Heart left ventricle (tissue), 16 donors: Measurements from ENCODE around the gene E2F3. TPM values are rescaled to one million over a fixed set of nuclear protein-coding genes. Genes with fewer than 3 reads are reported as not detected.

ENCODE experiments used
- ATAC-seq, 4 donors: fragments of 200-7000 bp; cut with Tn5 transposase; one replicate each; pipeline ENCODE4 v1.9.1; 2020 to 2022; ENCODE audit warnings: moderate library complexity in 4 of 4, mild to moderate bottlenecking in 3 of 4, moderate number of reproducible peaks in 1 of 4
- DNase-seq, 5 donors: peaks; one replicate each; pipeline ENCODE4 v3.0.0-alpha.2; 2020
- H3K27ac ChIP-seq, 12 donors: fragments of 200-600 bp; sonication (generic) in 4 of 12; one replicate each; pipeline versions ENCODE4 v1.5.0 to v1.8.0; 2016 to 2022; ENCODE audit warnings: mild to moderate bottlenecking in 2 of 12
- H3K27me3 ChIP-seq, 9 donors: fragments of 200-600 bp; sonication (generic) in 2 of 9; one replicate each; pipeline versions ENCODE4 v1.5.1 to v1.8.0; 2016 to 2022; ENCODE audit warnings: mild to moderate bottlenecking in 3 of 9
- H3K36me3 ChIP-seq, 9 donors: fragments of 200-600 bp; sonication (generic) in 2 of 9; one replicate each; pipeline versions ENCODE4 v1.5.0 to v1.8.0; 2018 to 2022; ENCODE audit warnings: mild to moderate bottlenecking in 2 of 9
- H3K4me1 ChIP-seq, 12 donors: fragments of 200-600 bp; sonication (generic) in 4 of 12; one replicate each; pipeline versions ENCODE4 v1.5.0 to v1.8.0; 2016 to 2022; ENCODE audit warnings: mild to moderate bottlenecking in 3 of 12
- H3K4me3 ChIP-seq, 12 donors: fragments of 200-600 bp; sonication (generic) in 4 of 12; one replicate each; pipeline versions ENCODE4 v1.5.0 to v1.8.0; 2017 to 2022; ENCODE audit warnings: mild to moderate bottlenecking in 9 of 12, moderate library complexity in 4 of 12
- H3K9me3 ChIP-seq, 12 donors: fragments of 200-600 bp; sonication (generic) in 4 of 12; one replicate each; pipeline versions ENCODE4 v1.5.0 to v1.8.0; 2016 to 2022; ENCODE audit warnings: mild to moderate bottlenecking in 1 of 12
- CTCF ChIP-seq, 12 donors: fragments of 200-600 bp; sonication (generic) in 4 of 12; IDR thresholded peaks; one replicate each; pipeline versions ENCODE4 v1.5.0 to v1.8.0; 2018 to 2022; ENCODE audit warnings: antibody characterized with exemption in 12 of 12, mild to moderate bottlenecking in 5 of 12
- POLR2A ChIP-seq, 2 donors: fragments of 450-650 bp; IDR thresholded peaks; one replicate each; pipeline ENCODE4 v1.6.1; 2017; ENCODE audit warnings: antibody characterized with exemption in 2 of 2, mild to moderate bottlenecking in 2 of 2, moderate library complexity in 2 of 2
- WGBS, 4 donors: extraction: QIAGEN DNeasy Blood & Tissue Kit in 2 of 4; methylation state at CpG; one replicate each; pipeline versions ENCODE4 v1.1.5 to v1.1.7; 2013 to 2018; 5-methylcytosine and 5-hydroxymethylcytosine counted together
- intact Hi-C, 10 donors: fragments of 100-400 bp; cut with DNase I; formaldehyde crosslinking; loops; one replicate each; pipeline versions ENCODE4 v1.11.1 to v1.14.2; 2022
- polyA plus RNA-seq, 2 donors: library from polyadenylated mRNA; stranded (reverse); fragments of 200-250 nt; gene quantifications; one replicate each; pipeline ENCODE4 v1.2.3, GENCODE V29; 2013
- total RNA-seq, 9 donors: library from RNA; depleted of rRNA in 2 of 9; stranded (reverse); fragments of >200 nt in 2 of 9; fragmentation: NEBNext Ultra II Directional in 3 of 9; extraction: Animal tissue kit (Norgen Biotek cat#: 25700) in 3 of 9; gene quantifications; one replicate each; pipeline versions ENCODE4 v1.1.0 to v1.2.4, GENCODE V29; 2016 to 2023
- donor health status: ischemic (EF 13 %, LVEDD 7.1; RV severe dilation, severe dysfunction).
- donor health status: healthy with polysubstance abuse.
- donor health status: DM: no; HTN: yes; CAD: no.
- donor health status: DM: no; HTN: no; CAD: no.
- donor health status: ischemic (EF 25% LVEDD 6.9; RV normal size, moderate dysfunction).
- donor health status: ischemic (EF 25% LVEDD 5.7; RV mildly dilated, moderate dysfunction).
- donor health status: healthy.
- donor health status: DM: yes; HTN: yes; CAD: no.
- donor health status: ischemic (EF 35%, LVEDD 5.7; RV mildly dilated, moderate dysfunction).
- donor health status: nonischemic (EF 11% LVEDD 7.7; RV severe dilation, severe dysfunction).
- donor health status: DM: yes; HTN: yes; CAD: no.
- donor health status: PGD.
- donor health status: ischemic (EF 29% LVEDD 5.4; RV normal size, mild dysfunction).
- donor health status: nonischemic (EF 23%, LVEDD 6.1; RV moderate dilation, normal function).

Gene E2F3
- total and polyA plus RNA-seq, 11 donors, result 2.7 to 13.8 (median 6.7) TPM

GRCh38 chr6:20447581-20448132, 46.0 kb downstream of the E2F3 start:
- WGBS, 4 donors, result 54 to 61% (median 58%) methylated on average over 4 of the region's 4 CpGs
- DNase-seq (no peak), ATAC-seq (no peak)
- intact Hi-C loops, result no loop called here
- TF ChIP-seq CTCF (IDR thresholded peaks at IDR 0.05) (no peak), POLR2A (IDR thresholded peaks at IDR 0.05) (no peak)
- Histone ChIP-seq H3K27ac (no peak overlapping the region), H3K27me3 (no peaks in the 10 kb centered on the region), H3K36me3 (no peaks in the 10 kb centered on the region), H3K4me1 (peaks cover 0 to 31% (median 3%) of the 10 kb centered on the region in 12 donors), H3K9me3 (peaks cover 0 to 7% (median 0%) of the 10 kb centered on the region in 12 donors), H3K4me3 (no peak overlapping the region)

- WGBS, 4 donors, result 85 to 95% (median 91%) methylated on average over 2 of the region's 2 CpGs
- Histone ChIP-seq H3K9me3 (peaks cover 0 to 7% (median 0%) of the 10 kb centered on the region in 12 donors), H3K27ac (no peak overlapping the region), H3K27me3 (no peaks in the 10 kb centered on the region), H3K4me3 (no peak overlapping the region), H3K4me1 (peaks cover 0 to 40% (median 3%) of the 10 kb centered on the region in 12 donors), H3K36me3 (no peaks in the 10 kb centered on the region)
- intact Hi-C loops, result no loop called here
- DNase-seq (no peak), ATAC-seq (no peak)
- no peak for TF ChIP-seq POLR2A (IDR thresholded peaks at IDR 0.05)
- TF ChIP-seq CTCF (IDR thresholded peaks at IDR 0.05), result no peak
Measured at GRCh38 chr6:20448828-20449227, 47.1 kb downstream of the E2F3 start.

- no peaks in the 10 kb centered on the region for H3K36me3 ChIP-seq
- H3K4me1 ChIP-seq, result peaks cover 0 to 35% (median 7%) of the 10 kb centered on the region in 12 donors
- H3K9me3 ChIP-seq, result peaks cover 0 to 7% (median 0%) of the 10 kb centered on the region in 12 donors
- H3K4me3 ChIP-seq, result no peak overlapping the region
- WGBS, 4 donors, result 90 to 97% (median 94%) methylated on average over 4 of the region's 4 CpGs
- H3K27ac ChIP-seq, result no peak overlapping the region
- ATAC-seq (no peak), DNase-seq (no peak)
- no peaks in the 10 kb centered on the region for H3K27me3 ChIP-seq
- intact Hi-C loops, result no loop called here
- TF ChIP-seq CTCF (IDR thresholded peaks at IDR 0.05) (no peak), POLR2A (IDR thresholded peaks at IDR 0.05) (no peak)
Measured at GRCh38 chr6:20454204-20454824, 52.6 kb downstream of the E2F3 start.

GRCh38 chr6:20455251-20455940, 53.7 kb downstream of the E2F3 start:
- H3K4me1 ChIP-seq, result peaks cover 0 to 35% (median 7%) of the 10 kb centered on the region in 12 donors
- ATAC-seq, result peak in 1 of 4 donors; percentile 15
- no peak overlapping the region for H3K27ac ChIP-seq
- no peak for TF ChIP-seq POLR2A (IDR thresholded peaks at IDR 0.05)
- TF ChIP-seq CTCF (IDR thresholded peaks at IDR 0.05), result no peak
- H3K9me3 ChIP-seq, result peaks cover 0 to 7% (median 0%) of the 10 kb centered on the region in 12 donors
- no peak overlapping the region for H3K4me3 ChIP-seq
- no peaks in the 10 kb centered on the region for H3K36me3 ChIP-seq
- H3K27me3 ChIP-seq, result no peaks in the 10 kb centered on the region
- intact Hi-C loops, result no loop called here
- DNase-seq, result no peak
- 66 to 79% (median 73%) methylated on average over 5 of the region's 5 CpGs for WGBS, 4 donors
